ENCODE measurements around the gene SDHA. TPM values are rescaled to one million over a fixed set of nuclear protein-coding genes. Genes with fewer than 3 reads are reported as not detected.

SDHA gene
- total and polyA plus RNA-seq, 10 of the 15 experiments (the other 5 are each of a cell fraction or from before 2014, with no cell fraction given), result 63.3 to 205 (median 104) TPM

DNA sequence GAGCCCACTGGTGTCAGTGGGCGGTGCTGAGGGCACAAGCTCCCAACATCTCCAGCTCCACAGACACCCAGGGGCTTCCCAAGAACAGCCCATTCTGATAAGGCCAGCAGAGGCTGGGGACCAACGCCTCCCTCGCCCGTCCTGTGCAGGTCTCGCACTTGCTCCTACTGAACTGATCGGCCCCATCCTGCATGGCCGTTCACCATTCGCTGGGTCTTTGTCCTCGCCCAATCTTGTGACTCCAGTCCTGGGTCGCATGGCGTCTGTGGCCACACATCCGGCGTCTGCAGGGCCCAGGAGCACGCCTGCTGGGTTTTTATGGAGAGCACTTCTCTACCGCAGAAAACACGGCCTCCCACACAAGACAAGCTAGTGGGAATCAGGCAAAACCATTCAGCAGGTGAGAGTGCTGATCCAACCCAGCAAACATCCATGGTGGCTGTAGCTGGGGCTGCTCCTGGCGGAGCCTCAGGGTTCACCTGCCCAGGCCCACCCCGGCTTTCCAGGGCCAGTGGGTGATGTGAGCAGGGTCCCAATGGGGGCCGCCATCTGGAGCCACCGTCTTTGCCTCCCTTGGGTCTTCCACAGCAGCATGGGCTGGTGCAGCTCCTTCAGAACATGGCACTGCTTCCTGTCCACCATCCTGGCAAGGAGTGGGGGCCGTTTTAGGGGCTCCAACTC lies 19.5 kb upstream of the SDHA start:
- 91% methylated on average over 20 of the region's 21 CpGs for WGBS (ENCODE audit: insufficient coverage, insufficient replicate concordance, low lambda C conversion rate, missing lambda C conversion rate)
- in situ Hi-C loops (cut with MboI) (no loop called here), intact Hi-C loops (cut with micrococcal nuclease; ENCODE audit: unreplicated experiment) (no loop called here)
- Histone ChIP-seq H3K36me3 (ENCODE audit: control insufficient read depth in 2 of 2, insufficient read depth in 2 of 2, low read length in 1 of 2) (peaks cover 2 to 3% of the 10 kb centered on the region in 2 experiments; a peak in 3 of 4 replicates), H3K79me2 (ENCODE audit: control insufficient read depth, insufficient read depth, low read length) (no peaks in the 10 kb centered on the region), H3K27ac (ENCODE audit: control insufficient read depth, insufficient read depth) (no peak overlapping the region), H3K4me3 (no peak overlapping the region), H3K4me2 (ENCODE audit: control insufficient read depth, insufficient read depth) (no peak overlapping the region), H3K9me3 (replicated peaks; ENCODE audit: control insufficient read depth, insufficient read depth, low read length) (no peaks in the 10 kb centered on the region), H3K4me1 (ENCODE audit: control insufficient read depth, insufficient read depth, low read length) (no peaks in the 10 kb centered on the region), H3K27me3 (replicated peaks in 1 of 2; ENCODE audit: control insufficient read depth in 2 of 2, insufficient read depth in 2 of 2, low read length in 1 of 2) (no peaks in the 10 kb centered on the region), H4K20me1 (ENCODE audit: control insufficient read depth, insufficient read depth) (no peaks in the 10 kb centered on the region; the same call in 1 of the 2 replicates), H3K9ac (ENCODE audit: control insufficient read depth, insufficient read depth, low read length) (no peak overlapping the region), H2AFZ (ENCODE audit: control insufficient read depth, low read depth, low read length) (no peak overlapping the region)
- ATAC-seq, result no peak
- ChIA-PET CTCF (no interaction called here), RAD21 (ENCODE audit: unreplicated experiment) (no interaction called here), POLR2A (interaction anchor here (0.5 kb wide), 1 partner anchor 17 kb away, joined by 3 read pairs; no protein-coding TSS in a partner anchor), SMC1A (ENCODE audit: uncharacterized antibody, unreplicated experiment) (no interaction called here)
- DNase-seq (ENCODE audit: low read depth, low spot score), result no peak
- no peak for FAIRE-seq
- no TSS peak for BruUV-seq (replicated peaks)
- TF ChIP-seq ZZZ3 (IDR thresholded peaks at IDR 0.05; ENCODE audit: control insufficient read depth, insufficient read length, low read depth) (no peak), SKIL (IDR thresholded peaks at IDR 0.05; ENCODE audit: low read depth, poor library complexity, severe bottlenecking) (no peak), PAX8 (IDR thresholded peaks at IDR 0.05) (no peak), POLR2AphosphoS5 (IDR thresholded peaks at IDR 0.05; ENCODE audit: low read length) (no peak), ESRRA (IDR thresholded peaks at IDR 0.05; ENCODE audit: low read length) (no peak), IKZF2 (IDR thresholded peaks at IDR 0.05) (no peak), WRNIP1 (IDR thresholded peaks at IDR 0.05; ENCODE audit: borderline replicate concordance, low read depth, low read length) (no peak), CEBPZ (IDR thresholded peaks at IDR 0.05; ENCODE audit: low read depth, low read length) (no peak), BHLHE40 (IDR thresholded peaks at IDR 0.05; ENCODE audit: borderline replicate concordance in 1 of 2, low read depth in 2 of 2, low read length in 1 of 2) (no peak), MEF2A (IDR thresholded peaks at IDR 0.05; ENCODE audit: insufficient read depth, low read depth, low read length) (no peak), SREBF2 (IDR thresholded peaks at IDR 0.05; ENCODE audit: low read length) (no peak), CHD2 (IDR thresholded peaks at IDR 0.05; ENCODE audit: borderline replicate concordance, low read depth, low read length) (no peak)
- TF ChIP-seq, protein P1, sequence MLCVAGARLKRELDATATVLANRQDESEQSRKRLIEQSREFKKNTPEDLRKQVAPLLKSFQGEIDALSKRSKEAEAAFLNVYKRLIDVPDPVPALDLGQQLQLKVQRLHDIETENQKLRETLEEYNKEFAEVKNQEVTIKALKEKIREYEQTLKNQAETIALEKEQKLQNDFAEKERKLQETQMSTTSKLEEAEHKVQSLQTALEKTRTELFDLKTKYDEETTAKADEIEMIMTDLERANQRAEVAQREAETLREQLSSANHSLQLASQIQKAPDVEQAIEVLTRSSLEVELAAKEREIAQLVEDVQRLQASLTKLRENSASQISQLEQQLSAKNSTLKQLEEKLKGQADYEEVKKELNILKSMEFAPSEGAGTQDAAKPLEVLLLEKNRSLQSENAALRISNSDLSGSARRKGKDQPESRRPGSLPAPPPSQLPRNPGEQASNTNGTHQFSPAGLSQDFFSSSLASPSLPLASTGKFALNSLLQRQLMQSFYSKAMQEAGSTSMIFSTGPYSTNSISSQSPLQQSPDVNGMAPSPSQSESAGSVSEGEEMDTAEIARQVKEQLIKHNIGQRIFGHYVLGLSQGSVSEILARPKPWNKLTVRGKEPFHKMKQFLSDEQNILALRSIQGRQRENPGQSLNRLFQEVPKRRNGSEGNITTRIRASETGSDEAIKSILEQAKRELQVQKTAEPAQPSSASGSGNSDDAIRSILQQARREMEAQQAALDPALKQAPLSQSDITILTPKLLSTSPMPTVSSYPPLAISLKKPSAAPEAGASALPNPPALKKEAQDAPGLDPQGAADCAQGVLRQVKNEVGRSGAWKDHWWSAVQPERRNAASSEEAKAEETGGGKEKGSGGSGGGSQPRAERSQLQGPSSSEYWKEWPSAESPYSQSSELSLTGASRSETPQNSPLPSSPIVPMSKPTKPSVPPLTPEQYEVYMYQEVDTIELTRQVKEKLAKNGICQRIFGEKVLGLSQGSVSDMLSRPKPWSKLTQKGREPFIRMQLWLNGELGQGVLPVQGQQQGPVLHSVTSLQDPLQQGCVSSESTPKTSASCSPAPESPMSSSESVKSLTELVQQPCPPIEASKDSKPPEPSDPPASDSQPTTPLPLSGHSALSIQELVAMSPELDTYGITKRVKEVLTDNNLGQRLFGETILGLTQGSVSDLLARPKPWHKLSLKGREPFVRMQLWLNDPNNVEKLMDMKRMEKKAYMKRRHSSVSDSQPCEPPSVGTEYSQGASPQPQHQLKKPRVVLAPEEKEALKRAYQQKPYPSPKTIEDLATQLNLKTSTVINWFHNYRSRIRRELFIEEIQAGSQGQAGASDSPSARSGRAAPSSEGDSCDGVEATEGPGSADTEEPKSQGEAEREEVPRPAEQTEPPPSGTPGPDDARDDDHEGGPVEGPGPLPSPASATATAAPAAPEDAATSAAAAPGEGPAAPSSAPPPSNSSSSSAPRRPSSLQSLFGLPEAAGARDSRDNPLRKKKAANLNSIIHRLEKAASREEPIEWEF (IDR thresholded peaks at IDR 0.05; ENCODE audit: insufficient replicate concordance, low read depth, low read length), result no peak

All from GM12878 (cell line).